ENCODE results near the gene CASR.

- TF ChIP-seq CTCF (IDR thresholded peaks at IDR 0.05) (no peak), POLR2AphosphoS5 (IDR thresholded peaks at IDR 0.05) (no peak), POLR2A (IDR thresholded peaks at IDR 0.05) (no peak)
These were observed 101.0 kb downstream of the CASR start for GRCh38 chr3:122284486-122284885.
